HG02588 (cell line): Measurements from ENCODE around the gene LPCAT4.

Experiments used
- ATAC-seq: cut with Tn5 transposase; IDR thresholded peaks from one replicate; pipeline ENCODE4 v1.9.1; 2021; ENCODE audit warnings: mild to moderate bottlenecking, moderate library complexity; ENCODE audit not compliant: unreplicated experiment

Gene LPCAT4

DNA sequence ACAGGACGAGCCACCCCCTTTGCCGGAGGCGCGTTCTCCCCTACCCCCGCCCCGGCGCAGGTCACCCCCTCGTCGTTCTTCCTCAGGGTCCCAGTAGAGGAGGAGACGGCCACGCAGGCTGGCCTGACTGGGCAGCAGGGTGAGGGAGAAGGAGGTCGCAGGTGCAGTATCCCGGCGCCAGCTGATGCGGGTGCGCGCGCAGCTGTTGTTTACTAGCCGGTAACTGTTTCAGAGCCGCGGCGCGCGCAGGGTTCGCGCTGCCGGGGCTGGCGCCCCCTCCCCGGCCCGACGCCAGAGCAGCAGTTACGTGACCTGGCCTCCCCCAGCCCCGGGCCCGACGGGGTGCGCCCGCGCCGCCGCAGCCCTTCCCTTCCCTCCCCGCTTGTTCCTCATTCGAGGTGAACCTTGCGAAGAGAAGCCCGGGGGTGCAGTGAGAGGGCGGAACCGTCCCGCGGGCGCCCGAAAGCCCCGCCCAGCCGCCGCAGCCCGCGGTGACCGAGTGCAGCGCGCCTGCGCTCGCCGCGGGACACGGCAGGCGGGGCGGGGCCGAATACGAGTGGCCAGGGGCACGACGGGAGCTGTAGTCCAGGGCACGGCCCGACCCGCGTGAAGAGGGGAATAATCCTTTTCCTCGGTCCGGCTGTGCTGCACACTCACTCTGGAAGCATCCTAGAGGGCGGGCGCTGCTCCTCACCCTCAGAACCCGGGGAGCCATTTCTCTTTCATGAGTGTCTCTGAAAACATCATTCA lies 29.3 kb downstream of the LPCAT4 start, which contains the start of gene SLC12A6:
TSS of gene SLC12A6 (minus strand) at position 225 of the 750 bp plus-strand sequence. CDS start 1,101 bp downstream, outside the sequence.
- peak; percentile 73 for ATAC-seq

DNA sequence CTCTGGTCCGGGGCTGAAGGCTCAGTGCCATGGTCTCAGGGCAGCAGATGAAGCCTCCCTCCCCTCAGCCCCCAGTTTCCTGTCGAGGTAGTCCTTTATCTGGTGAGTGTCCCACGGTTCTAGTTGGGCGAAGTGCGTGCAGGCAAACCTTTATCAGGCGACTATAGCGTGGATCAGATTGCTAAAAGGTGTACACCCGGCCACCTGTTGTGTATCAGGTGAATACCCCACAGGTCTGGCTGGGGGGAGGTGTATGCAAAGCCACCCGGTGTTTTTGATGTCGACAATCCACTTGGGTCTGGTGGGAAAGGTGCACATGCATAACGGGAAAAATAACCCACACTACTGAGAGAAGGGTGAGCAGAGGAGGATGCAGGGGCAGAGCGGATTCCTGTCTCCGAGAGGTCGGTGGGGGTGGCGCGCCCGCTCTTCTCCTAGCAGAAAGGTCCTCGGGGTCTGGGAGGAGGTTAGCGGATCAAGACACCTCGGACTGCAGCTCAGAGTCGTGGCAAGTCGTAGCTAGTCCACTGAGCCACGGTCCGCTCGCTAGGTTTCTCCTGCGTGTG lies 29.9 kb downstream of the LPCAT4 start:
- ATAC-seq, result peak; percentile 0

DNA sequence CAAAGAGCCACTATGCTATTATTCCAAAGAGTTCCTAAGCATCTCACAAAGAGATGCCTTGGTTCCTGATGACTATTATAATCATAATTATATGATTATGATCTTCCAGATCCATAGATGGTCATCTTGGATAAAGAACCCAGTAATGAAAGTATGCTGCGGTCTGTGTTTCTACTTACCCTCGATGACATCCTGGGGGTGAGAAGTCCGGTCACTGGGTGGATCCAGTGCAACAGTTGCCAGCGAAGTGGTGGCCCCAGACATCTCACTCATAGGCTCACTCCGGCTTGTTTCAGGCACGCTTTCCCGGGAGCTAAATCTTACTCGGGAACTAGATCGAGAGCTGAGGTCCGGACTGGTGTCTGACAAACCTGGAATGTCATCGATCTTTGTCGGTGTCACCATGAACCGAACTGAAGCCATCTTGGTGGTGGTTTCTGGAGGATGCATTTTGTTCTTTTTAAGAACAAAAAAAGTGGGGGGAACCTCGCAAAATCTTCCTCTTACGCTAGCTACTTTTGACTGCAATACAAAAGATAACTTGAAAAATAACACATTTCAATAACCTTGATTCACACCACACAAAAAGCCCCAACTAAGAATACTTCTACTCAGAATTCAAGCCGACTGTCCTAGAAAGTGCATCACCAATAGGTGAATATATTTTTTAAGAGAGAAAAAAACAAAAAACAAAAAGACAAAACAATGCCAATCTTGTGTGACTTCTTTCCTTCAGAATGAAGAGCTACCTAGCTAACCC lies 30.6 kb downstream of the LPCAT4 start:
- ATAC-seq, result no peak

DNA sequence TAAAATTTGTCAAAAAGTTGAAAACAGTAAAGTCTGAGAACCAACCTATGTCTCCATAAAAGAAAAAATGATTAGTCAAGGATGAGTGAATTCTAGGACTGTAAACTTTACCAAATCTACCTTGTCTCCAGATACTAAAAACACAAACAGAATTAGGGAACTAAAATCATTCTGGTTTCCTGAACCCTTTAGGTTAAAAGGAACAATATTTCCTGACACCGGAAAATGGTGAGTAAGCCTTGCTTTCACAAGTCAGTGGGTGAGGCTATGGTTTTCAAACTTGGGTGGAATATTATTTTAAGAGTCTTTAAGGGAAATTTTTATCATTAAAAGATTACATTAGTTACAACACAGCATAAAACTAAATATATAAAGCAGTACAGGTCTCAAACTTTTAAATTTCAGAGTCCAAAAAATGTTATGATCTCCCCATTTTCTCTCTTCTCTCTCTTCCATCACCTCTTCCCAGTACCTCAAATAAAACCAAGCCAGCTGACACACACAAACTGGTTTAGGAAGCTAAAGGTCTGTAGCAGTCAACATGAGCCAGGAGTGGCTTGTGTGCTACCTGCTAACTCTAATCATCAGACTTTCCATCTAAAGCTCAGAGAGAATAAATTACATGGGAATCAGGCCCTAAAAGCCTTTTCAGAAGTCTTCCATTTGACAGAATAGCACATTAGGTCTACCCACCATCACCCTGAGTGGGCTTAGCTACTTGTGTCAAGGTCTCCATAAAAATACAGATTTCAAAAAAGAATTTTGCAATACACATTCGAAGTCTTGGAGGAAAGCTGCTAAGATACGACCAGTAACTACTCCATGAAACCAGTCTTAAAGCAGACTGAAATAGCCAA lies 31.6 kb downstream of the LPCAT4 start:
- ATAC-seq, result no peak

DNA sequence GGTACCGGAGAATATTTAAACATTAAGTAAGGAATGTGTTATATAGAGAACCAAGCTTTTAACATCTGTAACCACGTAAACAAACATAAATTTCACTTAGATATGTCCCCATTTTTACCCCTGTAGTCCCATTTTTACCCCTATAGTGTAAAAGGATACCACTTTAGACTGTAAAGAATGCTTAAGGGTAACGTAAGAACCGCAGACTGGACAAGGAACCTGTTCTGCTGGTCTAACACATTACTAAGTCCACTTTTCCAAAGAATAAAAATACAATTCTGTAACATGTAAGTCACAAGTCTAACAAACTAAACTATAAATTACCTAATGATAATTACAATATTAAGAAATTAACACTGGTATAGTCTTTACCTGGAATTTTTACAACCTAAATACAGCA lies 32.3 kb downstream of the LPCAT4 start:
- ATAC-seq, result no peak

DNA sequence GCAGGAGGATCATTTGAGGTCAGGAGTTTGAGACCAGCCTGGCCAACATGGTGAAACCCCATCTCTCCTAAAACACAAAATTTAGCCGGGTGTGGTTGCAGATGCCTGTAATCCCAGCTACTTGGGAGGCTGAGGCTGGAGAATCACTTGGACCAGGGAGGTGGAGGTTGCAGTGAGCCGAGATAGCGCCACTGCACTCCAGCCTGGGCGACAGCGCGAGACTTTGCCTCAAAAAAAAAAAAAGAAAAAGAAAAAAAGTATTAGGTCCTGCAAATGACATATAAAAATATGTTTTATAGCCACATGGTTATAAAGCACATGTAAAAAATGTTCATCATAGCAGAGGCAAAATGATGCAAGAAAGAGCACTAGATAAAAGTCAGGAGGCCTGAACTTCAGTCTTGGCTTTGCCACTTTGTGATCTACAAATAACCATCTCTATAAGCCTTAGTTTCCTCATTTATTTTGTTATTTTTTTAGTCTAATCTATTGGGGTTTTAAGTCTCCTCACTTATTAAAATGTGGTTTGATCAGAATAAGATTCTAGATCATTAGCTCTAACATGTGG lies 34.4 kb downstream of the LPCAT4 start:
- ATAC-seq, result no peak

DNA sequence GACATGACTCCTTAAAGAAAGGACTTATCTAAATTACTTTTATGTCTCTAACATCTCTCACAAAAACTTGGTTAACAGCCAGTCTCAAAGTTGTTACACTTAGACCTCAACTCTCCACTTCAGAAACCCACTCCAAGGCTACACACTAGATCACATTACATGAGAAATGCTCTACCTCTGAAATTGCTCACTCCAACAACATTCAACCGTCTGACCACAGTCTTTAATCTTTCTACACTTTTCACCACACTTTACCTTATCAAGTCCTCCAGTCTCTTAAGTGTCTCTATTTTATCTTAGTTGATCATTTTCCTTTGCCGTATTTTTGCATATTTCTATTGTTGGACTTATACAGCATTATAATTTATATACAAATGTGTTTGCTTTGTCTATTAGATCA lies 35.2 kb downstream of the LPCAT4 start:
- ATAC-seq, result no peak

DNA sequence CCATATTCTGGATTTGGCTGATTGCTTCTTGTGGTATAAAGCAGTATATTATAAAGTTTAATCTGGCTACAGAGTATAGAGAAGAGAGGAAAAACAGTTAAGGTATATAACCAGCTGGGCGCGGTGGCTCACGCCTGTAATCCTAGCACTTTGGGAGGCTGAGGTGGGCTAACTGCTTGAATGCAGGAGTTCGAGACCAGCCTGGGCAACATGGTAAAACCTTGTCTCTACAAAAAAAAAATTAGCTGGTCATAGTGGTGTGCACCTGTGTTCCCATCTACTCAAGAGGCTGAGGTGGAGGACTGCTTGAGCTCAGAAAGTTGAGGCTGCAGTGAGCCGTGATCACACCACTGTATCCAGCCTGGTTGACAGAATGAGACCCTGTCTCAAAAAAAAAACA lies 36.7 kb downstream of the LPCAT4 start:
- ATAC-seq, result no peak

DNA sequence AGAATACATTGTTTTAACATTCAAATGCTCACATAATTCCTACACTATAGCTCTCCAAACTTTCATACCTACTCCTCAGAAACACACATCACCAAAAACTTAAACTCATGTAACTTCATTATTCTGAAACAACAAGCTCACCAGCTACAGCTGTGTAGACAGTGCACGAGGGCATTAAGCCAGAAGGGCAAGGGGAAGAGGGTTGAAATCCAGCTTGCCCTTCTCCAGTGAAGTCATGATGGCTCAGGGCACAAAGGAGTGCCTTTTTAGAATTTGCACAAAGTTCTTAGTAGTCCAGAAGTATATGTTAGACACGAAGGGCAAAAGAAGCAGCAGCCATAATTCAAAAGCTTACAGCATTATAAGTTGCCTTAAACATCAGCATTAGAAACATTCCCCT lies 38.0 kb downstream of the LPCAT4 start:
- ATAC-seq, result no peak

DNA sequence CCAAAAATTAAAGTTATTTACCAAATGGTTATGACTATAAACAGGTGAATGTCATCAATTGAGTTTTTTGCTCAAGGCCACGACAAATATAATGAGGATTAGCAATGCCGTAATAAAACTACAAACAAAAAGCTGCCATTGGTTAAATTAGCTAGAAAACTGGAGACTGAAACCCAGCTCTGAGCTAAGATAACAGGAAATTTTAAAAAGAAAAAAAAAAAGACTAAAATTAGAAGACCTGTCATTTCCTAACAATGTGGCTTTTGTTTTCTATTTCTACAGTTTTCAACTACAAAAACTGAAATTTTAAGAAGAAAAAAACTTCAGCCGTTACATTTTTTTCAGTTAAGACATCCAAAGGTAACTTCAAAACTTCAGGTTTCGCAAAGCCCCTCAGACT lies 39.1 kb downstream of the LPCAT4 start:
- no peak for ATAC-seq

DNA sequence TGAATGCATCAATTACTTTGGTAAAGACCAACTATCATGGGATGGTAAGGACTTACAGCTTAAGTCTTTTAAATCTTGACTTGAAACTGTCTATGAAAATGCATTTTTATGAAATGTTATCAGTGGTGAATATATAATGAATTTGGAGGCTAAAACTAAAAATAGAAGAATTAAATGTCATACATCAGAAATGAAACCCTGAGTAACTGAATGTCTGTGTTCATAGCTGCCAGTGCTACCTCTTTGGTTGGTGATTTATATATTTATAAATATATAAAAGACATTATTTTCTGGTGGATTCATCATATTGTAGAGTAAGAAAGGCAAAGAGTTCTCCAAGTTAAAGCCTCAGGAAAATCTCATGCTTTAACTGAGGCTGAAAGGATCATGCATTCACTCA lies 41.6 kb downstream of the LPCAT4 start:
- no peak for ATAC-seq

DNA sequence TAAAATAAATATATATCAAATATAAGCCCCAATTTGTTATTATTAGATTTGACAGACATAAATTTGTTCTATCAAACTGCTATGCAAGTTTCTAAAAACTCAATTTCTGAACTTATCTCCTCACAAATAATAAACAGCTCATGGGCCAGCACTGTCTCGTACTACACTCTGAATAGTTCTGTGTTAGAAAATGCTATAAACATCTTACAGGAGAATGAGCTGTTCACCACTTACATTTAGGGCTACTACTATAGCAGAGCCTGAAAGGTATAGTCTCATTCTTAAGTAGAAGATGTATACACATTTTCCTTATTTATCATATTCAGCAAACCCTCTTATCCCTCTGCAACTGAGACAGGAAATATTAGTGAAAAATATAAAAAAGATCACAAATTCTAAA lies 42.1 kb downstream of the LPCAT4 start:
- no peak for ATAC-seq

DNA sequence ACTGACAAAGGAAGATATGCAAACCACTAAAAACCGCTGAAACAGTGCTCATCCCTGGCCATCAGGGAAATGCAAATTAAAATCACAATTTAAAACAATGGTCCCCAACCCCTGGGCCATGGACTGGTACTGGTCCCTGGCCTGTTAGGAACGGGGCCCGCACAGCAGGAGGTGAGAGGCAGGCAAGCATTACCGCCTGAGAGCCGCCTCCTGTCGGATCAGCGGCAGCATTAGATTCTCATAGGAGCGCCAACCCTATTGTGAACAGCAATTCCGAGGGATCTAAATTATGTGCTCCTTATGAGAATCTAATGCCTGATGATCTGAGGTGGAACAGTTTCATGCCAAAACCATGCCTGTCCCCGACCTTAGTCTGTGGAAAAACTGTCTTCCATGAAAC lies 43.8 kb downstream of the LPCAT4 start:
- no peak for ATAC-seq

DNA sequence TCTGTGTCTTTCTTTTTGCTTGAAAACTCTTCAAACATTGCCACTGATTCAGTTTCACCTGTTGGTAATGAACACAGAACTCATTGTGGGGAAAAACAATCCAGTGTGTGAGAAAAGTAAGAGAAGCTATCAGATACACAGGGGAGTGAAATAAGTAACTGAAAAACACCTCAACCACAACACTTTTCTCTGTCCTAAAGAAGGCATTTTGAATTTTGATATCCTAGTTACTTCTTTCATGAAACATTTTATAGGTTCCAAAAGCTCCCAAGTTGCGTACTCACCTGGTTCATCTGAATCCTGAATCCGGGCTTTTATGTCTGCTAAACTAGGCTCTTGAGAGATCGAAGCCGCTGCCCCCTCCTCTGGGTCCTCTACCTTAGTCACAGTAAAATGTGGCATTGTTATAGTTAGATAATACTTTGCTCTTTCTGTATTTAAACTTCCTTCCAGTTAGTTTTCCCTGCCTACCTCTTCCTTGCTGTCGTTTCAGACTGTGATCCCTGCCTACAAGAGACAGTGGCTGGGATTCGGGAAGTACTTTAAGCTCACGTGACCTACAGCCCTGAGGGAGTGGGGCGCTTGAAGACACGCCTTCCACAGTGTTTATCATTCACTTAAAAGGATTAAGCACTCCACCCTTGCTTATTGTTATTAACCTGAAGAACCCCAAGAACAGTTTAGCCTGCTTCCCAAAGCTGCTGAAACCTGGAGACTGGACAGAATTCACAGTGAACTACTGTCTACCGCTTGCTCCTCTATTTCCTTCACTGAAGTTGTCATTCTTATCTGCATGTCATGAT lies 48.5 kb downstream of the LPCAT4 start:
- peak; percentile 69 for ATAC-seq

DNA sequence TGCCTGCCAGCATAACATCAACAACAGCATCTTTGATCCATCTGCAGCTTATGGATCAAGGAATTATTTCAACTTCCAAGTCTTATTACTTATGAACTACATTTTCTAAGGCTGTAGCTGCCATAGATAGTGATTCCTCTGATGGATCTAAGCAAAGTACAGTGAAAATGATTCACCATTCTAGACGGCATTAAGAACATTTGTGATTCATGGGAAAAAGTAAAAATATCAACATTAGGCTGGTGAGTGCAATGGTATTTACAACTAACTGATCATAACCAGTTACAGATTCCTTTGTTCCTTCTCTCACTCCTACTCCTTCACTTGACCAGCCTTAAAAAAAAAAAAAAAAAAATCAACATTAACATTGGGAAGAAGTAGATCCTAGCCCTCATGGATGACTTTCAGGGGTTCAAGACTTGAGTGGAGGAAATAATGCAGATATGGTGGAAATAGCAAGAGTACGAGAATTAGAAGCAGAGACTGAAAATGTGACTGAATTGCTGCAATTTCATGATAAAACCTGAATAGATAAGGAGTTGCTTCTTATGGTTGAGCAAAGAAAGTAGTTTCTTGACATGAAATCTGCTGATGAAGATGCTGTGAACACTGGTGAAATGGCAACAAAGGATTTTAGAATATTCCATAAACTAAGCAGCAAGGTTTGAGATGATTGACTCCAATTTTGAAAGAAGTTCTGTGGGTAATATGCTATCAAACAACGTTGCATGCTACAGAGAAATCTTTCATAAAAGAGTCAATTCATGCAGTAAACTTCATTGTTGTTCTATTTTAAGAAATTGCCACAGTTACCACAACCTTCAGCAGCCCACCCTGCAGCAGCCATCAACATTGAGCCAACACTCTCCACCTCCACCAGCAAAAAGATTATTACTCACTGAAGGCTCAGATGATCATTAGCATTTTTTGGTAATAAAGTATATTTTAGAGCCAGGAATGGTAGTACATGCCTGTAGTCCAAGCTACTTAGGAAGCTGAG lies 52.2 kb downstream of the LPCAT4 start:
- no peak for ATAC-seq

DNA sequence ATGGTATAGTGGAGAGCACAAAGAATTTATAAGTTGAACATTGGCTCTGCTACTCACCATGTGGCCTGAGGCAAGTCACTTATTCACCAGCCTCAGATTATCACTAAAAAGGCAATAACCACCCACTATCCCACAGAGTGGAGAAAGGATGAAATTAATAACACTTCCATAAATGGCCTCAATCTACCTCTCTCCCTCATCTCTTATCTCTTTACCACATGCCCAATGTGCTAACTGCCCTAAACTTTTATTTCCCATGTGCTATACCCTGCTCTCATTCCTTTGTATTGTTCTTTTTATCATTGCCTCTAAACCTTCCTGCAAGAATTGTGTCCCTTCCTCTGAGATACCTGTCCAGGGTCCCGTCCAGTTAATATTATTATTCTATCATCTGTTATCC lies 55.4 kb downstream of the LPCAT4 start:
- no peak for ATAC-seq
